Skeletal muscle satellite cell (primary cell): Measurements from ENCODE around the gene LRPPRC.

Experiments used
- H3K27me3 ChIP-seq: 2 replicates; pipeline ENCODE4 v1.7.0; 2013; ENCODE audit warnings: low read length; ENCODE audit not compliant: control insufficient read depth, insufficient read depth
- H3K36me3 ChIP-seq: 2 replicates; pipeline ENCODE4 v1.7.0; 2013; ENCODE audit warnings: mild to moderate bottlenecking, control low read depth, low read length; ENCODE audit not compliant: insufficient read depth
- H3K4me1 ChIP-seq: 2 replicates; pipeline ENCODE4 v1.7.0; 2013; ENCODE audit warnings: low read length; ENCODE audit not compliant: control insufficient read depth, insufficient read depth
- H3K4me2 ChIP-seq: 2 replicates; pipeline ENCODE4 v1.7.0; 2013; ENCODE audit warnings: mild to moderate bottlenecking, low read length
- H3K4me3 ChIP-seq: 2 replicates; pipeline ENCODE4 v1.7.0; 2013; ENCODE audit warnings: low read length
- H3K9ac ChIP-seq: 2 replicates; pipeline ENCODE4 v1.7.0; 2013; ENCODE audit warnings: mild to moderate bottlenecking, low read depth, low read length, moderate library complexity
- H3K9me3 ChIP-seq: replicated peaks from 2 replicates; pipeline ENCODE4 v1.7.0; 2013; ENCODE audit warnings: mild to moderate bottlenecking, control low read depth, low read length

Gene LRPPRC

GRCh38 chr2:43852196-43852730 is 143.5 kb downstream of the LRPPRC start:
- H3K4me3 ChIP-seq: no peak overlapping the region
- no peak overlapping the region for H3K4me2 ChIP-seq
- H3K9ac ChIP-seq: no peak overlapping the region
- no peaks in the 10 kb centered on the region for H3K4me1 ChIP-seq
- peaks cover 66% of the 10 kb centered on the region for H3K27me3 ChIP-seq
- H3K9me3 ChIP-seq: no peaks in the 10 kb centered on the region
- H3K36me3 ChIP-seq: no peaks in the 10 kb centered on the region

GRCh38 chr2:43851011-43851980 is 144.5 kb downstream of the LRPPRC start:
- no peaks in the 10 kb centered on the region for H3K36me3 ChIP-seq
- H3K27me3 ChIP-seq: peaks cover 66% of the 10 kb centered on the region
- no peak overlapping the region for H3K4me3 ChIP-seq
- H3K4me1 ChIP-seq: no peaks in the 10 kb centered on the region
- H3K4me2 ChIP-seq: no peak overlapping the region
- H3K9ac ChIP-seq: no peak overlapping the region
- H3K9me3 ChIP-seq: no peaks in the 10 kb centered on the region

- Histone ChIP-seq H3K36me3 (no peaks in the 10 kb centered on the region), H3K9ac (no peak overlapping the region)
Observed at GRCh38 chr2:43848214-43848613, 147.6 kb downstream of the LRPPRC start.

GRCh38 chr2:43846140-43846793 is 149.5 kb downstream of the LRPPRC start:
- Histone ChIP-seq H3K4me2 (no peak overlapping the region), H3K4me1 (no peaks in the 10 kb centered on the region), H3K9ac (no peak overlapping the region), H3K36me3 (no peaks in the 10 kb centered on the region), H3K9me3 (no peaks in the 10 kb centered on the region), H3K27me3 (peaks cover 60% of the 10 kb centered on the region), H3K4me3 (no peak overlapping the region)

More at GRCh38 chr2:43848214-43848613, 147.6 kb downstream of the LRPPRC start:
- Histone ChIP-seq H3K4me2 (no peak overlapping the region), H3K4me1 (no peaks in the 10 kb centered on the region), H3K9me3 (no peaks in the 10 kb centered on the region), H3K27me3 (peaks cover 60% of the 10 kb centered on the region), H3K4me3 (no peak overlapping the region)

GRCh38 chr2:43845181-43845580 is 150.6 kb downstream of the LRPPRC start:
- H3K36me3 ChIP-seq: no peaks in the 10 kb centered on the region

GRCh38 chr2:43842866-43843226 is 152.9 kb downstream of the LRPPRC start:
- H3K4me1 ChIP-seq: no peaks in the 10 kb centered on the region
- H3K9ac ChIP-seq: no peak overlapping the region
- H3K36me3 ChIP-seq: no peaks in the 10 kb centered on the region
- H3K4me2 ChIP-seq: no peak overlapping the region
- peaks cover 72% of the 10 kb centered on the region for H3K27me3 ChIP-seq
- no peak overlapping the region for H3K4me3 ChIP-seq
- no peaks in the 10 kb centered on the region for H3K9me3 ChIP-seq

More at GRCh38 chr2:43845181-43845580, 150.6 kb downstream of the LRPPRC start:
- H3K9me3 ChIP-seq: no peaks in the 10 kb centered on the region
- H3K9ac ChIP-seq: no peak overlapping the region
- H3K4me3 ChIP-seq: no peak overlapping the region
- no peaks in the 10 kb centered on the region for H3K4me1 ChIP-seq
- H3K27me3 ChIP-seq: peaks cover 69% of the 10 kb centered on the region
- no peak overlapping the region for H3K4me2 ChIP-seq

- no peaks in the 10 kb centered on the region for H3K4me1 ChIP-seq
- H3K9ac ChIP-seq: no peak overlapping the region
- no peaks in the 10 kb centered on the region for H3K9me3 ChIP-seq
- H3K4me3 ChIP-seq: no peak overlapping the region
- H3K36me3 ChIP-seq: no peaks in the 10 kb centered on the region
- peaks cover 76% of the 10 kb centered on the region for H3K27me3 ChIP-seq
- H3K4me2 ChIP-seq: no peak overlapping the region
Observed at GRCh38 chr2:43841949-43842865, 153.6 kb downstream of the LRPPRC start.

GRCh38 chr2:43840965-43841364 is 154.8 kb downstream of the LRPPRC start:
- Histone ChIP-seq H3K9ac (no peak overlapping the region), H3K9me3 (no peaks in the 10 kb centered on the region), H3K27me3 (peaks cover 73% of the 10 kb centered on the region), H3K4me3 (no peak overlapping the region), H3K4me1 (no peaks in the 10 kb centered on the region), H3K4me2 (no peak overlapping the region), H3K36me3 (no peaks in the 10 kb centered on the region)

- Histone ChIP-seq H3K4me1 (no peaks in the 10 kb centered on the region), H3K4me2 (no peak overlapping the region), H3K27me3 (peaks cover 75% of the 10 kb centered on the region), H3K36me3 (no peaks in the 10 kb centered on the region), H3K9me3 (no peaks in the 10 kb centered on the region), H3K4me3 (no peak overlapping the region), H3K9ac (no peak overlapping the region)
Observed at GRCh38 chr2:43839776-43840564, 155.8 kb downstream of the LRPPRC start.

- Histone ChIP-seq H3K9ac (no peak within 1 kb of the TSS), H3K36me3 (no peaks in the 10 kb centered on the region), H3K4me1 (no peaks in the 10 kb centered on the region), H3K4me3 (no peak within 1 kb of the TSS), H3K9me3 (no peaks in the 10 kb centered on the region), H3K27me3 (peaks cover 68% of the 10 kb centered on the region), H3K4me2 (no peak within 1 kb of the TSS)
Observed at GRCh38 chr2:43838560-43839267, 157.1 kb downstream of the LRPPRC start, which contains the start of the genes ABCG5 and ABCG8. Gene ABCG5 (minus strand): TSS chr2:43838839. CDS start chr2:43838679, 160 bp downstream. Gene ABCG8 (plus strand): TSS chr2:43838971. CDS start chr2:43839054, 83 bp downstream.
